Nephron progenitor cell (in vitro differentiated cells): ENCODE measurements around the gene RASSF8.

Source experiments
- DNase-seq: peaks from one replicate; pipeline ENCODE4 v3.0.0; 2021
- H3K27ac Mint-ChIP-seq: 2 replicates; pipeline ENCODE4 v1.8.0; 2021; ENCODE audit warnings: mild to moderate bottlenecking, moderate library complexity, mixed read lengths
- H3K27me3 Mint-ChIP-seq: 2 replicates; pipeline ENCODE4 v1.8.0; 2021; ENCODE audit warnings: mild to moderate bottlenecking, low read depth, mixed read lengths; ENCODE audit not compliant: poor library complexity
- H3K36me3 Mint-ChIP-seq: 2 replicates; pipeline ENCODE4 v1.8.0; 2021; ENCODE audit warnings: low read depth, mixed read lengths
- H3K4me1 Mint-ChIP-seq: 2 replicates; pipeline ENCODE4 v1.8.0; 2021; ENCODE audit warnings: mixed read lengths
- H3K4me3 Mint-ChIP-seq: 2 replicates; pipeline ENCODE4 v1.8.0; 2021; ENCODE audit warnings: mild to moderate bottlenecking, moderate library complexity, mixed read lengths
- H3K9me3 Mint-ChIP-seq: 2 replicates; pipeline ENCODE4 v1.8.0; 2021; ENCODE audit warnings: mild to moderate bottlenecking, moderate library complexity, mixed read lengths
- TF ChIP-seq, protein P1 (sequence below): fragments of 200-600 bp; sonication (generic); IDR thresholded peaks from 2 replicates; pipeline ENCODE4 v1.5.0; 2021; ENCODE audit warnings: antibody characterized with exemption

The RASSF8 gene

DNA sequence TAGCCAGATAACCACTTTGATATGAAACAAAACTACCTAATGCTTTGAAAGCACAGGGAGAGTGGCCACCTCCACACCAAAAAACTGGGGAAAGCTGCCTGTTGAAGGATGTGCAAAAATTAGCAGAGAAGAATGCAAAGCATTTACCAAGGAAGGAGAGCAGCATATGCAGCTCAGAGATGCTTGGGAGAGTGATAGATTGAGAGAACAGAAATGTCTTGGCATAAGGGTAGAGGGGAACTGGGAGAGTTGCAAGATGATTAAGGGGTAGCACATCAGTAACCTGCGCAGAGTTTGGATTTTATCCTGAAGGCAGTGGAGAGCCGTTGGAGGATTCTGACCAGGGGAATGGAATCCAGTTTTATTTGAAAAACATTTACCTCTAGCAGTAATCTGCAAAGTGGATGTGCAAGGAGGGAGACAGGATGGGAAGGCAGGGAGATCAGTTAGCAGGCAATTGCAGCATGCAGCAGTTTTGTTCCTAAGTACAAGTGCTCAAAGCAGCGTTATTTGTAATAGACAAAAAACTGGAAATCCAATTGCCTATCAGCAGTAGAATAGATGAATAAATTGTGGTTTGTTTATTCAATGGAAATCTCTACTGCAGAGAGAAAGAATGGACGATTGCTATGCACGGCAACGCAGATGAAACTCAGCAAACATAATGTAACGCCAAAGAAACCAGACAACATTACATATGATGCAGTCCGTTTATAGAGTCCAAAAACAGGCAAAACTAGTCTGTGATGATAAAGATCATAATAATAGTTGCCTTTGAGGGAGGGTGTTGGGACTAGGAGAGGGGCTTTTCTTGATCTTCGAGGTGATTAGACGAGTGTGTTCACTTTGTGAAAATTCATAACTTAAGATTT, 84.9 kb downstream of the RASSF8 start:
- TF ChIP-seq, protein P1, sequence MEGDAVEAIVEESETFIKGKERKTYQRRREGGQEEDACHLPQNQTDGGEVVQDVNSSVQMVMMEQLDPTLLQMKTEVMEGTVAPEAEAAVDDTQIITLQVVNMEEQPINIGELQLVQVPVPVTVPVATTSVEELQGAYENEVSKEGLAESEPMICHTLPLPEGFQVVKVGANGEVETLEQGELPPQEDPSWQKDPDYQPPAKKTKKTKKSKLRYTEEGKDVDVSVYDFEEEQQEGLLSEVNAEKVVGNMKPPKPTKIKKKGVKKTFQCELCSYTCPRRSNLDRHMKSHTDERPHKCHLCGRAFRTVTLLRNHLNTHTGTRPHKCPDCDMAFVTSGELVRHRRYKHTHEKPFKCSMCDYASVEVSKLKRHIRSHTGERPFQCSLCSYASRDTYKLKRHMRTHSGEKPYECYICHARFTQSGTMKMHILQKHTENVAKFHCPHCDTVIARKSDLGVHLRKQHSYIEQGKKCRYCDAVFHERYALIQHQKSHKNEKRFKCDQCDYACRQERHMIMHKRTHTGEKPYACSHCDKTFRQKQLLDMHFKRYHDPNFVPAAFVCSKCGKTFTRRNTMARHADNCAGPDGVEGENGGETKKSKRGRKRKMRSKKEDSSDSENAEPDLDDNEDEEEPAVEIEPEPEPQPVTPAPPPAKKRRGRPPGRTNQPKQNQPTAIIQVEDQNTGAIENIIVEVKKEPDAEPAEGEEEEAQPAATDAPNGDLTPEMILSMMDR: no peak
- DNase-seq: no peak
- Mint-ChIP-seq H3K4me1 (peaks cover 36% of the 10 kb centered on the region), H3K9me3 (no peaks in the 10 kb centered on the region), H3K27me3 (no peaks in the 10 kb centered on the region), H3K36me3 (no peaks in the 10 kb centered on the region), H3K27ac (no peak overlapping the region), H3K4me3 (no peak overlapping the region)

- H3K4me1 Mint-ChIP-seq: peaks cover 30% of the 10 kb centered on the region
- no peaks in the 10 kb centered on the region for H3K36me3 Mint-ChIP-seq
- peak overlapping the region; percentile 12 for H3K27ac Mint-ChIP-seq
- DNase-seq: no peak
- no peaks in the 10 kb centered on the region for H3K9me3 Mint-ChIP-seq
- no peak overlapping the region for H3K4me3 Mint-ChIP-seq
- TF ChIP-seq, protein P1: no peak
- no peaks in the 10 kb centered on the region for H3K27me3 Mint-ChIP-seq
These were observed 85.5 kb downstream of the RASSF8 start for GRCh38 chr12:26044007-26044394.

DNA sequence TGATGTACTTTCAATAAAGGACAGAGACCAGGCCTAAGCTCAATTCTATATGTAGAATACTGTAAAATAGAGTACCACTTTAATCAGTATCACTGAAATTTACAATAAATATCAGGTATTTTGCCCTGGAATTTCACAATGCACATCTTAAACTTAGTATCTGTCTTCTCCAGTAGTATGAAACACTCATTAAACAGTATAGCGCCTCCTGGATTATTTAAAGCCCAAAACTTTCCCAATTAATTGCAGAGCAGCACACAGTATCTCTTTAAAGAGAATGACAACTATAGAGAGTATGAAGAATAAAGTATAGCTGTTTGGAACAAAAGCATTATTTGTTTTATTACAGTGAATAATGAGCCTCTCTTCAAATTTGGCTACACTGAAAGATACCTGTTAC, 86.1 kb downstream of the RASSF8 start:
- H3K9me3 Mint-ChIP-seq: no peaks in the 10 kb centered on the region
- H3K36me3 Mint-ChIP-seq: peaks cover 3% of the 10 kb centered on the region
- H3K27ac Mint-ChIP-seq: no peak overlapping the region
- TF ChIP-seq, protein P1: no peak
- DNase-seq: no peak
- no peaks in the 10 kb centered on the region for H3K27me3 Mint-ChIP-seq
- H3K4me1 Mint-ChIP-seq: peaks cover 24% of the 10 kb centered on the region
- H3K4me3 Mint-ChIP-seq: no peak overlapping the region

GRCh38 chr12:26046203-26046602, 87.7 kb downstream of the RASSF8 start:
- Mint-ChIP-seq H3K27ac (no peak overlapping the region), H3K27me3 (no peaks in the 10 kb centered on the region), H3K4me1 (peaks cover 17% of the 10 kb centered on the region), H3K36me3 (peaks cover 4% of the 10 kb centered on the region), H3K9me3 (no peaks in the 10 kb centered on the region), H3K4me3 (no peak overlapping the region)
- DNase-seq: no peak
- TF ChIP-seq, protein P1: no peak

GRCh38 chr12:26046906-26047305, 88.4 kb downstream of the RASSF8 start:
- TF ChIP-seq, protein P1: no peak
- H3K27me3 Mint-ChIP-seq: no peaks in the 10 kb centered on the region
- peaks cover 17% of the 10 kb centered on the region for H3K4me1 Mint-ChIP-seq
- H3K9me3 Mint-ChIP-seq: no peaks in the 10 kb centered on the region
- no peak overlapping the region for H3K27ac Mint-ChIP-seq
- peaks cover 4% of the 10 kb centered on the region for H3K36me3 Mint-ChIP-seq
- no peak overlapping the region for H3K4me3 Mint-ChIP-seq
- no peak for DNase-seq
